Body of pancreas (tissue), 4 donors: Measurements from ENCODE around the gene CLEC4E.

Source experiments
- CTCF ChIP-seq, 7 experiments: fragments of 450-650 bp in 4 of 7; fragments of 200-600 bp in 3 of 7; sonication (generic) in 3 of 7; IDR thresholded peaks; one replicate each; pipeline ENCODE4 v1.5.1; 2016 to 2019; ENCODE audit warnings: antibody characterized with exemption in 7 of 7
- POLR2A ChIP-seq, 3 donors: fragments of 450-650 bp; IDR thresholded peaks; one replicate each; pipeline ENCODE4 v1.6.1; 2016; ENCODE audit warnings: antibody characterized with exemption in 3 of 3, mild to moderate bottlenecking in 2 of 3

- TF ChIP-seq CTCF (IDR thresholded peaks at IDR 0.05) (no peak), POLR2A (IDR thresholded peaks at IDR 0.05) (no peak)
These were observed 857 bp upstream of the CLEC4E start for GRCh38 chr12:8541562-8541961.
